Fibroblast of gingiva (primary cell): ENCODE measurements around the gene HDAC10.

Source experiments
- DNase-seq: peaks from one replicate; pipeline ENCODE4 v3.0.0-alpha.2; 2011; ENCODE audit warnings: low read depth

The HDAC10 gene

GRCh38 chr22:50236731-50237409 is 14.2 kb downstream of the HDAC10 start:
- no peak for DNase-seq

- no peak for DNase-seq
Measured at GRCh38 chr22:50233223-50233622, 17.8 kb downstream of the HDAC10 start.

DNA sequence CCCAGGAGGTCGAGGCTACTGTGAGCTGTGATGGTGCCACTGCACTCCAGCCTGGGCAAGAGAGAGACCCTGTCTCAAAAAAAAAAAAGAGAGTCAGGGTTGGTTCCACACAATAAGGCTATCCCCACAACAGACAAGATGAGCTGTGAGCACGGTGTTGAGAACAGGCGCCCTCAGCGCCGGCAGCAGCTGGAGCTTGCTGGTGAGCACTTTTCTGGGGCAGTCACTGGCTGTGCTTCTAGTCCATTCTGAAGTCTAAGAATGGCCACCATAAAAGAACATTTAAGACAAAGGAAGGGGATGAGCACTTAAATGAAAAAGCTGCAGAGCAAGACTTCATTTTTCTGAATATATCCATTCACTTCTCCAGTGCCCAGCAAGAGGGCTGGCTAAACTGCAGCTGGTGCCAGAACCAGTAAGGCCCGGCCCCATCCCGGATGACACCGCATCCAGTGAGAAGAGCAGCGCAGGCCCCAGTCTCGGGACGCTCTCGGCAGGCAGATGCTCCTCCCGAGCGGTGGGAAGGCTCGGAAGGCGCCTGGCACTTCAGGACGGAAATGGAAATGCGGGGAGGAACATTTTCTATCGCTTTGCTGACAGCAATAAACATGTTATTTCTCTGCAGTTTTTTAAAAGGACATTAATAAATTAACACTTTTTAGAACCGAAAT is 18.4 kb downstream of the HDAC10 start:
- DNase-seq, result no peak

DNA sequence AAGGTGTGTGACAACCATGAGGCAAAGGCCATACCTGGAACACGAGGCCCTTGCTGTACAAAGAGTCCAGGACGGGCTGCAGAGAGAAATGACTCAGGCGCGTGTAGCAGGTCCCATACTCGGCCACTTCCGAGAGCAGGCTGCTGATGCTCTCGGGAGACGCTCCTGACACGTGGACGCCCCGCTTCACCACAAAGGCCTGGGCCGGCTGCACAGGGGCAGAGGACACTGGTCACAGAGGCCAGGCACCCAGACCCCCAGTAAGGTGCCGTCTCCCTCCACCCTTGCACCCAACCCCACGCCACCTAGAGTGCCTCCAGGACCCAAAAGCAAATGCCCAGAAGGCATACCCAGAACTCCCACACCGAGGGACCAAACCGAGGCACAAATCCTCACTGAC is 21.7 kb downstream of the HDAC10 start:
- DNase-seq, result no peak

GRCh38 chr22:50228366-50228765 is 22.7 kb downstream of the HDAC10 start:
- DNase-seq, result no peak

DNA sequence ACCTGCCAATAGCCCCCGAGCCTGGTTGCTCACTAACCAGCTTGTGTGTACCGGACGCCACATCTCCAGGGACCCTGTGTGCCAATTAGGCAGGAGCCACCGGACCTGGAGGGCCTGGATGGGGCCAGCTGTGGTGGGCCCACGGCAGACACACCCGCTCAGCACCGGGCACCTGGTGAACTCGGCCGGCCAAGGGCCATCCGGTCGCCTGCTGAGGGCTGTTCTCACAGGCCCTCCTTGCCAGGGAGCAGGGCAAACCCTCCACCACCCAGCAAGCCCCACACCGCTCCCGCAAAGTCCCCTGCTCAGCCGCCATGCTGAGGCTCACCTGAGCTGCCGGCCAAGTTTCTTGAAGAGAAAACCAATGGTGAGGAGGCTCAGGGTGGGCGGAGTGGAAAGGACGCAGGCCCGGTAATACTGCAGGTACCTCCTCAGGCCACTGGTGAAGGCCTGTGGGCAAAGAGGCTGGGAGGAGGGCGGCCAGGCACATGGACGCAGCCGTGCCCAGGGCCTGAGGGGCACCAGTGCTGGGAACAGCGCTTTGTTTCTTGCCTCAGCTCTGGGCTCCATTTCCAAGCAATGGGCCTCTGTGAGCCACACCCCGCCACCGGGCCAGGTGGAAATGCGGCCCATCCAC is 23.4 kb downstream of the HDAC10 start:
- no peak for DNase-seq

- DNase-seq, result no peak
Measured at GRCh38 chr22:50226875-50227165, 24.2 kb downstream of the HDAC10 start.

GRCh38 chr22:50226063-50226874 is 24.8 kb downstream of the HDAC10 start:
- DNase-seq, result no peak

GRCh38 chr22:50225200-50225969 is 25.7 kb downstream of the HDAC10 start:
- DNase-seq, result no peak

- DNase-seq, result no peak
Measured at GRCh38 chr22:50224071-50224470, 27.0 kb downstream of the HDAC10 start.

DNA sequence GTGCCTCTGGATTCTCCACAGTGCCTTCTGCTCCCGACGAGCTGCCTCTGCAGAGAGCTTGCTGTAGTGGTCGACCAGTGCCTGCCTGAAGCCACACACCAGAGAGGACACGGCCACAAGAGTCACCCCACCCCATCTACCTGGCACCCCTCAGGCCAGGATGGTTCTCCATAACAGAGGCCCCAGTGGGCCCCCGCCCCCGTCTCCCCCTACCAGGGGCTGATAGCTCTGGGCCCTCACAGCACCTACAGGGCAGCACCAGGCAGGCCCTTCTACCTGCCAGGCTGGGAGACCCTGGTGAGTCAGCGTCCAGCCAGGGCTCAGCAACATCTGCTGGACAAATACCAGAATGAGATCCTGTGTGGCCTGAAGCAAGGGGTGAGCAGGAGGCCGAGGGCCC is 28.6 kb downstream of the HDAC10 start:
- DNase-seq, result no peak

- no peak for DNase-seq
Measured at GRCh38 chr22:50221410-50222300, 29.4 kb downstream of the HDAC10 start.

DNA sequence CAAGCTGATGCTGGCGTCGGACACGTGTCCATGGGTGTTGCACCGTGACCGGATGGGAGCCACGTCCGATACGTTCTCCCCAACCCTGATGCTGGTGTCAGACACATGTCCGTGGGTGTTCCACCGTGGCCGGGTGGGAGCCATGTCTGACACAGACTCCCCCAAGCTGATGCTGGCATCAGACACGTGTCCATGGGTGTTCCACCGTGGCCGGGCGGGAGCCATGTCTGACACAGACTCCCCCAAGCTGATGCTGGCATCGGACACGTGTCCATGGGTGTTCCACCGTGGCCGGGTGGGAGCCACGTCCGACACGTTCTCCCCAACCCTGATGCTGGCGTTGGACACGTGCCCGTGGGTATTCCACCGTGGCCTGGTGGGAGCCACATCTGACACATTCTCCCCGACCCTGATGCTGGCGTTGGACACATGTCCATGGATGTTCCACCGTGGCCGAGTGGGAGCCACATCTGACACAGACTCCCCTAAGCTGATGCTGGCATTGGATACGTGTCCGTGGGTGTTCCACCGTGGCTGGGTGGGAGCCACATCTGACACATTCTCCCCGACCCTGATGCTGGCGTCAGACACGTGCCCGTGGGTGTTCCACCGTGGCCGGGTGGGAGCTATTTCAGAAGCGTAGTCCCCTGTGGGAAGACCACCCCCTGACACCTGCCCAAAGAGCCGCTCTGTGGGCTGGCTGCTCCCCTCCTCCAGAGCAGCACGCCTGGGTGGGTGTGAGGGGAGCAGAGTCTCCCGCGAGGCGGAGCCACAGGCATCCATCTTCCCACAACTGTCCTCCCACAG is 30.3 kb downstream of the HDAC10 start:
- no peak for DNase-seq

GRCh38 chr22:50219800-50220602 is 31.1 kb downstream of the HDAC10 start:
- DNase-seq, result no peak

- peak; percentile 66 for DNase-seq
Measured at GRCh38 chr22:50218996-50219727, 31.9 kb downstream of the HDAC10 start.

- DNase-seq, result no peak
Measured at GRCh38 chr22:50218153-50218995, 32.7 kb downstream of the HDAC10 start.

- DNase-seq, result no peak
Measured at GRCh38 chr22:50217543-50218152, 33.4 kb downstream of the HDAC10 start.
